Posterior vena cava (tissue), 2 donors: Measurements from ENCODE around the gene POU2F1. TPM values are rescaled to one million over a fixed set of nuclear protein-coding genes. Genes with fewer than 3 reads are reported as not detected.

Source experiments
- DNase-seq: peaks from one replicate; pipeline ENCODE4 v3.0.0-alpha.2; 2020; ENCODE audit warnings: low spot score
- intact Hi-C, 2 donors: fragments of 100-400 bp; cut with DNase I; formaldehyde crosslinking; loops; one replicate each; pipeline versions ENCODE4 v1.14.1 to v1.14.2; 2022 to 2023
- total RNA-seq, 2 donors: library from RNA; stranded (reverse); fragmentation: NEBNext Ultra II Directional; extraction: Animal tissue kit (Norgen Biotek cat#: 25700); gene quantifications; one replicate each; pipeline ENCODE4 v1.2.1, GENCODE V29; 2021
- donor health status: DM: yes; HTN: yes; CAD: no.
- donor health status: DM: yes; HTN: yes; CAD: no.

POU2F1 gene
- total RNA-seq, 2 donors from 2014 or later: 19.2 to 21.1 TPM

- no peak for DNase-seq
- intact Hi-C loops: no loop called here
Observed at GRCh38 chr1:167429612-167430011, 208.9 kb downstream of the POU2F1 start.

- DNase-seq: no peak
- intact Hi-C loops: no loop called here
Observed at GRCh38 chr1:167430134-167430848, 209.6 kb downstream of the POU2F1 start.

DNA sequence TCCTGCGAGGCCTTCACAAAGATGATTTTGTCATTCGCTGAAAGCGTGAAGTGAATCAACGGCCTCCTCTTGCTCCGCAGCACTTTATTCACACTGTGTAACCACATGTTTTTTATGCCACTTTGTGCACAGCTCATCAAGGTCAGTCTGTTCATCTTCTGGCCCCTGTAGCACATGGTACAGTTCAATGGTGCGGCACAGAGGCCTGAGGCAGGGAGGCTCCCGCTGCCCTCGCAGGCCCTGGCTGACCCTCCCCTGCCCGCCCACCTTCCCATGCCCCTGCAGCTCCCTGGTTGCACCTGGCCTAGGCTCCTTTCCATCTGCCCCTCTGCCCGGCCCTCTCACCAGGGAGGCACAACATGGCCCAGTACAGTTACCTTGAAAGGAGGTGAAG, 210.2 kb downstream of the POU2F1 start:
- DNase-seq: no peak
- intact Hi-C loops: no loop called here

- intact Hi-C loops: no loop called here
Observed at GRCh38 chr1:167431261-167431908, 210.7 kb downstream of the POU2F1 start.

GRCh38 chr1:167431909-167432650, 211.4 kb downstream of the POU2F1 start:
- intact Hi-C loops: no loop called here
- no peak for DNase-seq

More at GRCh38 chr1:167431261-167431908, 210.7 kb downstream of the POU2F1 start:
- DNase-seq: no peak

DNA sequence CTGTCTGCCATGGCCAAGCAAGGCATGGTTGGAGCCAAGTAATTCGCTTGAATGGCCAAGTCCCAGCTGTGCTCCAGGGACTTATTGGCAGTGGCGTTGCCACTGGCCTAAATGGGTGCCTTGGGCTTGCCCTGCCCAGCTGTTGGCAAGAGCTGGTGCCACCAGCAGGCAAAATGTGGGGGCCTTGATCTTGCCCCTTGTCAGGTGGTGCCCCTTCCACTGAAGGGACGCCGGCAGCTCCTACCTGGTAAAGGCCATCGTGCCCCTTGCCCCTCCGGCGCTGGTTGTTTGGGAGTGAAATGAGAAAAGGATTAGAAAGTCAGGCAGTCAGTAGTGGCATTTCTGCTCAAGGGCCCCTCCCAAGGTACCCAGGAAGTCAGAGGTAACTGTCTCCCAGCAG, 212.1 kb downstream of the POU2F1 start:
- intact Hi-C loops: no loop called here
- DNase-seq: no peak

- intact Hi-C loops: no loop called here
- DNase-seq: no peak
Observed at GRCh38 chr1:167433884-167434283, 213.2 kb downstream of the POU2F1 start.

- intact Hi-C loops: no loop called here
- DNase-seq: no peak
Observed at GRCh38 chr1:167434306-167434705, 213.6 kb downstream of the POU2F1 start.

GRCh38 chr1:167435484-167435883, 214.8 kb downstream of the POU2F1 start:
- intact Hi-C loops: no loop called here
- no peak for DNase-seq

DNA sequence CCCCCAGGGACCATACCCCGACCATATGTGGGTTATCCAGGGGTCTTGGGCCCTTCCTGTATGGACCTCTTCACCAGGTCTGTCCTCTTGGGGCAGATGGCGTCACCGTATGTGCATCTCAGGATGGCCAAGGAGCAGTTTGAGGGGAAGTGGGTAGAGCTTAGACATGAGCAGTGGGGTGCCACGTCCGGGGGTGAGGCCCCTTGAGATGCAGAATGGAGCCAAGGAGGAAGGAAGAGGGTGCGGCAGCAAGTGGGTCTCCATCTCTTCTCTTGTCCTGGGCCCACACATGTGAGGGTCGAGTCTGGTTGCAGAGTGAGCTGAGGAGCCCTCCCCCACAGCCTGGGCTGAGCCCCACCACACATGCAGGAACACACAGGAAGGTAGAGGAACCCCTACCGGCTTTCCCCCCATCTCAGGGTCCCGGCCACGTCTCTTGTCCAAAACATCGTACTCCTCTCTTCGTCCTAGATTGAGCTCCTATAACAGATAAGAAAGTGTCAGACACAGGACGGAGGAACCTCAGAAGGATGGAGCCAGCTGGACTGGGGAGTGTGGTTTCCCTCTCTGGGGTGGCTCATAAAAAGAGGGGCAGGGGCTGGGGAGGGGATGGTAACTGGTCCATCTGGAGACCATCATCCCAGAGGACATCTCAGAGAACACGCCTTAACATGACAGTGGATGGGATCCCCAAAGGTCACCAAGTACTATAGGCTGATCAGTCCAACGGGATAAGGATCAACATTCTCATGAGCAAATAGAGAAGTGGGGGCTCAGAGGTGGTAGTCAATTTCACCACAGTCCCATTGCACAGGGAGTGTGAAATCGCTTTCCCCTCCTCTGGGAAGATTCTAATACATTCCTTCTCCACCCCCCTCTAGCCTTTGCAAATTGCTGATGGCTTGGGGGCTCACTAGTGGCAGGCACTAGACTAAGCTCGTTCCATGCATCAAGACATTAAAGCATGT, 217.8 kb downstream of the POU2F1 start:
- intact Hi-C loops: no loop called here
- no peak for DNase-seq

DNA sequence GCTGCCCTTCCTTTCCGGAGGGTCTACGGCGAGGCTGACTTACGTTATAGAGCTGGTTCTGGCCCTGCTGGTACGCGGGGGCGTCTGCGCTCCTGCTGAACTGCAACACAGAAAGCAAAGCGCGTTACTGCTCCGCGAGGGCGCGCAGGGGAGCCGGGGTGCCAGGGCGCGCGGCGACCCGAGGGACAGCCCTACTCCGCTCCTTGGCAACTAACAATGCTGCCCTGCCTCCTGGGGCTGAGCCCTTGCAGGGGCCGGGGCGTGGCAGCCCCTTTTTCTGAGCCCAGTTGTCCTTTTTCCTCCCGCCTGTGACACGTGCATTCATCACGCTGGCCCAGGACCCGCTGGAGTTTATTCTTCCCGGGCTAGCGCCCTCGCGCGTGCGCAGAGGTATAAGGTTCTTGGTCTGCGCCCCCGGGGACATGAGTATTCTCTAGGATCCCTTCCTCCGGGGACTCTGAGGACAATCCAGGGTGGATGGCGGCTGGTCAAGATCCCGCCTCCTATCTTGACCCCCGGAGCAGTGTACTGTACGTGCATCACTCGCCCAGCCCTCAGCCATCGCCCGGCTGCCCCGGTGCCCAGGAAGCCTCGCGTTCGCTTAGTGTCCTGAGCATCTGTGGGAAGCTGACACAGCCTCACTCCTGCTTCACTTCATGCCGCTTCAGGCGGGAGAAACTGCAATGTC, 218.8 kb downstream of the POU2F1 start:
- DNase-seq: no peak

GRCh38 chr1:167440345-167440744, 219.7 kb downstream of the POU2F1 start:
- intact Hi-C loops: loop anchor here (5.0 to 10.0 kb wide), 3 partner anchors 173 to 376 kb away; no protein-coding TSS in a partner anchor

More for the DNA sequence above, 218.8 kb downstream of the POU2F1 start:
- intact Hi-C loops: no loop called here

GRCh38 chr1:167440776-167441175, 220.1 kb downstream of the POU2F1 start:
- intact Hi-C loops: loop anchor here (5.0 to 10.0 kb wide), 3 partner anchors 173 to 376 kb away; no protein-coding TSS in a partner anchor
- DNase-seq: no peak

More at GRCh38 chr1:167440345-167440744, 219.7 kb downstream of the POU2F1 start:
- DNase-seq: no peak

DNA sequence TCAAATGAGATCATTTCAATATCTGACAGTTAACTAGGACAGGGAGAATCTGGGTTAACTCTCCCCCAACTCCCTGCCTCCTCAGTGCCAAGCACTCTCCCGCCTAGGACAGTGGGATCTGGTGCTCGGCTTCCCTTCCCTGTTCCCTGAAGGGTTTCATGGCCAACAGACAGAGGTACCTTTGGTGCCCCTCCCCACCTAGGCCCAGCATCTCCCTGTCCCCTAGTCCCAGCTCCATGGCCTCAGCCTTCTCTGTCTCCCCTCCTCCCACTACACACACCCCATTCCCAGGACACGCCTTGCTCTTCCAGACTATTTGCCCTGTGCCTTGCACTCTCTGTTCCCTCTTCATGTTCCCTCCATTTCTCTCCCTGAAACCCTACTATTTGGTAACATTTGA, 220.5 kb downstream of the POU2F1 start:
- intact Hi-C loops: loop anchor here (5.0 to 10.0 kb wide), 3 partner anchors 174 to 376 kb away; no protein-coding TSS in a partner anchor
- DNase-seq: no peak

DNA sequence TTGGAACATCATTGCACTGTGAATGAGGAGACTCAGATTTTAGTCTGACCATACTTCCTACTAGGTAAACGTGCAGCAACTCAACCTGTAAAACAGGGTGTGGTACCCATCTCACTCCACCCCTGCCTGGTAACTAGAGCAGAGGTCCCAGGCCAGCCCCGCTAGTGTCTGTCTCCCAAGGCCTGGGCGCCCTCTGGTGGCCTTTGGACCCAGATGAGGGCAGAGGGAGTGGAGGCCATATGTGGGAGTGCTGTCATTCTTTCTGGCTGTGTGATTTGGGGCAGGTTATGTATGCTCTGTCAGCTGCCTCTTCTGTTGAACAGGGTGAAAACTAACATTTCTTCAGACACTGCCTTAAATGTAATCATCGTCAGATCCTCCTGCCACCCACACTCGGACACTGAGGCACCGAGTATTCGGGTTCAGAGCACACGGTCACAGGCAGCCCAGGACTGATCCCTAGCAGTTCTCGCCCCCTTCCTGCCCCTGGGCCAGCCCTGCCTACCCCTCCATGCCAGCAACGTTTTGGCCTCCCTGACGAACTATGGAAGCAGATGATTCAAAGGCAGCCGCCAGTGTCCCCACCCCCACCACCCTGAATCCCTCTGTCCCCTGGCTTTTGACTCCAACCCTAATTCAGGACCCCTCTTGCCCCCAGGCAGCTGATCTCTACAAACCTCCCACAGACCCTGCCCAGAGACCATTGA, 221.6 kb downstream of the POU2F1 start:
- intact Hi-C loops: loop anchor here (5.0 to 10.0 kb wide), 3 partner anchors 175 to 377 kb away; no protein-coding TSS in a partner anchor
- peak; percentile 94 for DNase-seq

DNA sequence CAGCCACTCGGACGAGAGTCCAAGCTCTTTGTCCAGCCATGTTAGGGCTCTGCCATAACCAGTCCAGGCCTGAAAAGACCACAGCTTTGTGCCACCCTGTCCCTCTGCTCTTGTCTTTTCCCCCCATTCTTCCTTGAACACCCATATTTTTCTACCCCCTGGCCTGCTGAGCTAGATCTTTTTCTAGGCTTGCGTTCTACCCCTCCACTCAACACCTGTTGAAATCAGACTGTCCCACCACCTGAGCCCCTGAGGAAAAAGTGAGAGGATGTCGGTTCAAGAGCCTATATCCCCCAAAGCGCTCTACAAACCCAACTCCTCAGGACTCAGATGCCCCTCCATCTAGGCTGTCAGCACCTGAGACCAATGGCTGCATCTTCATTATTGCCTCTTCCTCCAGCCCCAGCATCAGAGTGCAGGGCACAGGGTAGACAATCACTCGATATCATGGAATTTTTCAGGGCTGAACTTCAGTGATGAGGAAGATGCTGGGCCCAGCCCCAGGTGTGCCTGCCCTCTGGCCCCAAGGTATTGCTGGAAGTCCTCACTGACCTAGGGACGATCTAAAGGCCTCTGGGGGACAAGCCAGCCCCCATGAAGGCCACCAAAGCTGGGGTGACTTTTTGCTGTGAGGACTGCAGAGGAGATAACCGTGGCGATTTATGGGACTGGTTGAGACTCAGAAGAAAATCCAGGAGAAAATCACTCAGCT, 222.3 kb downstream of the POU2F1 start:
- no peak for DNase-seq
- intact Hi-C loops: loop anchor here (5.0 to 10.0 kb wide), 3 partner anchors 176 to 378 kb away; no protein-coding TSS in a partner anchor

- DNase-seq: no peak
Observed at GRCh38 chr1:167443757-167444156, 223.1 kb downstream of the POU2F1 start.

More at GRCh38 chr1:167443757-167444156, 223.1 kb downstream of the POU2F1 start:
- intact Hi-C loops: loop anchor here (5.0 to 10.0 kb wide), 3 partner anchors 176 to 379 kb away; no protein-coding TSS in a partner anchor
